OCI-LY7 (cell line): Measurements from ENCODE around the gene EDN3.

ENCODE experiments used
- CTCF ChIP-seq: fragments of 200-600 bp; sonication (generic); conservative IDR thresholded peaks from 2 replicates; pipeline ENCODE4 v1.5.1; 2014; ENCODE audit warnings: mild to moderate bottlenecking, antibody characterized with exemption, low read length, moderate library complexity, mixed read lengths
- EZH2phosphoT487 ChIP-seq: fragments of 200-600 bp; sonication (generic); IDR thresholded peaks from 2 replicates; pipeline ENCODE4 v1.6.1; 2018; ENCODE audit warnings: low read depth, borderline replicate concordance, mild to moderate bottlenecking, mixed run types, antibody characterized with exemption, low read length, moderate library complexity, mixed read lengths

DNA sequence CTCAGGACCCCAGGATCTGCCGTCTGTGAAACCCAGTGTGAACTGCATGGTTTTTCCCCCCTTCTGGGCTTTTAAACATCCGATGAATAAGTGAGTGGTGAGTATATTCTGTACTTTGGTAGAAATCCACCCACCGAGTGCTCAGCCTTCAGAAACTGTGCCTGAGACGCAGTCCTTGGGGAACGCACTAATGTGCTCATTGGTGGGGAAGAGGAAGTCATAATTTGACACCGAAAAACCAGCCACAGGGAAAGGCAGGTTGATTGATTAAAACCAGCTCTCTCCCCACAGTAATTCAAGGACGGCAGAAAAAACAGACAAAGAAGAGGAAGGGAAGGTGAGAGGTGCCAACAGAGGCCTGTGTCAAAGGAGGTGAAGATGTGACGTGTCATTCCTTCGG, 21.7 kb downstream of the EDN3 start:
- TF ChIP-seq CTCF (no peak), EZH2phosphoT487 (no peak)
